Peyer's patch (tissue), 4 donors: ENCODE data around the gene LPO. TPM values are rescaled to one million over a fixed set of nuclear protein-coding genes. Genes with fewer than 3 reads are reported as not detected.

Experiments
- DNase-seq, 3 donors: peaks; one replicate each; pipeline ENCODE4 v3.0.0-alpha.2; 2017 to 2019
- H3K27ac ChIP-seq, 4 donors: fragments of 200-600 bp; sonication (generic); one replicate each; pipeline ENCODE4 v1.5.1; 2016 to 2019
- H3K27me3 ChIP-seq, 2 donors: fragments of 200-600 bp; sonication (generic); one replicate each; pipeline ENCODE4 v1.5.1; 2019
- H3K36me3 ChIP-seq, 3 donors: fragments of 200-600 bp; sonication (generic); one replicate each; pipeline ENCODE4 v1.5.1; 2016 to 2019
- H3K4me1 ChIP-seq, 4 donors: fragments of 200-600 bp; sonication (generic); one replicate each; pipeline ENCODE4 v1.5.1; 2016 to 2019
- H3K4me3 ChIP-seq, 4 donors: fragments of 200-600 bp; sonication (generic); 1 replicate in 3 of 4; 2 replicates in 1 of 4; pipeline ENCODE4 v1.5.1; 2016 to 2019; ENCODE audit warnings: mild to moderate bottlenecking in 1 of 4
- H3K9me3 ChIP-seq, 4 donors: fragments of 200-600 bp; sonication (generic); one replicate each; pipeline ENCODE4 v1.5.1; 2016 to 2019; ENCODE audit warnings: mild to moderate bottlenecking in 1 of 4
- POLR2A ChIP-seq, 2 donors: fragments of 450-650 bp; IDR thresholded peaks; one replicate each; pipeline ENCODE4 v1.5.1; 2017; ENCODE audit warnings: antibody characterized with exemption in 2 of 2, mild to moderate bottlenecking in 2 of 2, moderate library complexity in 2 of 2
- total RNA-seq, 4 donors: library from RNA; depleted of rRNA; stranded (reverse); fragments of >200 nt; gene quantifications; one replicate each; pipeline ENCODE4 v1.1.0, GENCODE V29; 2016
- TF ChIP-seq, protein P1 (sequence below), 6 experiments: fragments of 450-650 bp in 4 of 6; fragments of 200-600 bp in 2 of 6; sonication (generic) in 1 of 6; IDR thresholded peaks; one replicate each; pipeline ENCODE4 v1.5.1; 2017 to 2019; ENCODE audit warnings: antibody characterized with exemption in 6 of 6, mild to moderate bottlenecking in 3 of 6, moderate library complexity in 1 of 6

Gene LPO
- total RNA-seq, 4 donors from 2014 or later: 2.3 to 9.0 TPM; not detected in 2

DNA sequence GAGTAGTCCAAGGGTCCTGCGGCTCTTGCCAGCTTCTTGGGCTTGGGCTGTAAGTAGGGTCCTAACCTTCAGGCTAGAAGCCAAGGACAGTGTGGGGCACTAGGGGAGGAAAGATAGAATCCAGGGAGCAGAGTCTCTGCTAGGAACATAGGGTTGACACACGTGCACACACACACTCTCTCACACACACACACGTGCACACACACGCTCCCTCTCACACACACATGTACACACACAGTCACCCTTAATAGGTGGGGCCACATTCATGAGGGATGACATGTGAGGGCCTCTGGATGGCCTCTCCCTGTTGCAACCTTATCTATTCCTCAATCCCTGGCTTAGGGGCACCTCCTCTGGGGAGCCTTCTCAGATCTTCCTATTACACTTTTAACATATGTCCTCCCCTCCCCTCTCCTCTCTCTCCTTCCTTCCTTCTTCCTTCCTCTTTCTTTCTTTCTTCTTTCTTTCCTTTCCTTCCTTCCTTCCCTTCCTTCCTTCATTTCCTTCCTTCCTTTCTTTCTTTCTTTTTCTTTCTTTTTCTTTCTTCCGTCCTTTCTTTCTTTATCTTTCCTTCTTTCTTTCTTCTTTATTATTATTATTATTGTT is 42.8 kb upstream of the LPO start:
- TF ChIP-seq, protein P1, sequence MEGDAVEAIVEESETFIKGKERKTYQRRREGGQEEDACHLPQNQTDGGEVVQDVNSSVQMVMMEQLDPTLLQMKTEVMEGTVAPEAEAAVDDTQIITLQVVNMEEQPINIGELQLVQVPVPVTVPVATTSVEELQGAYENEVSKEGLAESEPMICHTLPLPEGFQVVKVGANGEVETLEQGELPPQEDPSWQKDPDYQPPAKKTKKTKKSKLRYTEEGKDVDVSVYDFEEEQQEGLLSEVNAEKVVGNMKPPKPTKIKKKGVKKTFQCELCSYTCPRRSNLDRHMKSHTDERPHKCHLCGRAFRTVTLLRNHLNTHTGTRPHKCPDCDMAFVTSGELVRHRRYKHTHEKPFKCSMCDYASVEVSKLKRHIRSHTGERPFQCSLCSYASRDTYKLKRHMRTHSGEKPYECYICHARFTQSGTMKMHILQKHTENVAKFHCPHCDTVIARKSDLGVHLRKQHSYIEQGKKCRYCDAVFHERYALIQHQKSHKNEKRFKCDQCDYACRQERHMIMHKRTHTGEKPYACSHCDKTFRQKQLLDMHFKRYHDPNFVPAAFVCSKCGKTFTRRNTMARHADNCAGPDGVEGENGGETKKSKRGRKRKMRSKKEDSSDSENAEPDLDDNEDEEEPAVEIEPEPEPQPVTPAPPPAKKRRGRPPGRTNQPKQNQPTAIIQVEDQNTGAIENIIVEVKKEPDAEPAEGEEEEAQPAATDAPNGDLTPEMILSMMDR (IDR thresholded peaks at IDR 0.05): no peak
- TF ChIP-seq POLR2A (IDR thresholded peaks at IDR 0.05): no peak
- DNase-seq: no peak
- H3K4me3 ChIP-seq: no peak overlapping the region
- H3K27me3 ChIP-seq: no peaks in the 10 kb centered on the region
- H3K9me3 ChIP-seq: no peaks in the 10 kb centered on the region
- no peaks in the 10 kb centered on the region for H3K4me1 ChIP-seq
- no peaks in the 10 kb centered on the region for H3K36me3 ChIP-seq
- no peak overlapping the region for H3K27ac ChIP-seq

DNA sequence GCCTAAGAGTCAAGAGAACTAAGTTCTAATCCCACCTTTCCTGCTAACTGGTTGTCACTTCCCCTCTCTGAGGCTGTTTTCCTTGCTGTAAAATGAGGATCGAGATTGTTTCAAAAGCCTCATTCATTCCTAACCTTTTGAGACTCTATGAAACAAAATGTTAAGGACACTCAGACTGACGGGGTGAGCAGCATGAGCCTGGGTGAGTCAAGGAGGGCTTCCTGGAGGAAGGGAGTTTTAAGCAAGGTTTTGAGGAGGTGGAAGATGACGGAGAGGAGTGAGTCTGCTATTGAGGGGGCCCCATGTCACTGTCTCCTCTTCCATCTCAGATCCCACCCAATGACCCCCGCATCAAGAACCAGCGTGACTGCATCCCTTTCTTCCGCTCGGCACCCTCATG is 41.8 kb upstream of the LPO start:
- H3K4me1 ChIP-seq: no peaks in the 10 kb centered on the region
- H3K27ac ChIP-seq: no peak overlapping the region
- H3K9me3 ChIP-seq: no peaks in the 10 kb centered on the region
- TF ChIP-seq, protein P1 (IDR thresholded peaks at IDR 0.05): no peak
- TF ChIP-seq POLR2A (IDR thresholded peaks at IDR 0.05): no peak
- H3K4me3 ChIP-seq: no peak overlapping the region
- no peak for DNase-seq
- no peaks in the 10 kb centered on the region for H3K36me3 ChIP-seq
- no peaks in the 10 kb centered on the region for H3K27me3 ChIP-seq

DNA sequence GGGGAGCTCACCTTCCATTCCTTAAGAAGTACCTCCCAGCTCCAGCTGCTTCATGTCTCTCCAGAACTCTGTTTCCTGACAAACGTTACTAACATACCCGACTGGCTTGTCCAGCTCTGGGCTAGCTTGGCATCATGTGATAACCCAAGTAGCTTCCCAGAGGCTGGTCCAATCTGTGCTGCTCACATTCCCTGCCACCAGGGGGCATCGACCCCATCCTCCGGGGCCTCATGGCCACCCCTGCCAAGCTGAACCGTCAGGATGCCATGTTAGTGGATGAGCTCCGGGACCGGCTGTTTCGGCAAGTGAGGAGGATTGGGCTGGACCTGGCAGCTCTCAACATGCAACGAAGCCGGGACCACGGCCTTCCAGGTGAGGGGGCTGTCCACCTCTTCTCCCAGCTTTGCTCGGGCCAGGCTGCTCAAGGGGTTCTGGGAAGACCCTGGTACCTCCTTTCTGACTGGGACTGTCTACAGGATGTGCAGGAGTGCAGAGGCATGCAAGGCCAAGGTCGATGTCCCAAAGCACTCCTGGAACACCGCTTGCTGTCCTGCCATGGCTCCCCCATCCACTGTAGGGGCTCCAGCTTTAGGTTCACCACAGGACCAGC is 38.3 kb upstream of the LPO start:
- peak in 2 of 3 donors; percentile 52 to 72 for DNase-seq
- Histone ChIP-seq H3K4me3 (no peak overlapping the region), H3K27me3 (no peaks in the 10 kb centered on the region), H3K9me3 (no peaks in the 10 kb centered on the region), H3K4me1 (no peaks in the 10 kb centered on the region), H3K36me3 (no peaks in the 10 kb centered on the region), H3K27ac (no peak overlapping the region)
- no peak for TF ChIP-seq POLR2A (IDR thresholded peaks at IDR 0.05)
- TF ChIP-seq, protein P1 (IDR thresholded peaks at IDR 0.05): peak in 5 of 6 experiments; percentile 29 to 66 (median 51)

DNA sequence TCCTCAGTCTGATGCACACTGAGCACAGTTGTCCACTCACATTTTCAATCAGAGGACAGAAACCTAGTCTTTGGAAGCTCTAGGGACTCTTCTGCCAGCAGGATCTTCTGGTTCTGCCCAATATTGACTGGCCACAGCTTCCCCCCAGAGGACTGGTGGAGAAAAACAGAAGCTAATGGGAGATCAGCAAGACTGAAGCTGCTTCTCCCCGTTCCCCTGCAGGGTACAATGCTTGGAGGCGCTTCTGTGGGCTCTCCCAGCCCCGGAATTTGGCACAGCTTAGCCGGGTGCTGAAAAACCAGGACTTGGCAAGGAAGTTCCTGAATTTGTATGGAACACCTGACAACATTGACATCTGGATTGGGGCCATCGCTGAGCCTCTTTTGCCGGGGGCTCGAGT is 35.5 kb upstream of the LPO start:
- no peak overlapping the region for H3K27ac ChIP-seq
- TF ChIP-seq, protein P1 (IDR thresholded peaks at IDR 0.05): no peak
- TF ChIP-seq POLR2A (IDR thresholded peaks at IDR 0.05): no peak
- peaks cover 0 to 9% (median 0%) of the 10 kb centered on the region in 3 donors for H3K36me3 ChIP-seq
- H3K9me3 ChIP-seq: no peaks in the 10 kb centered on the region
- DNase-seq: no peak
- H3K4me3 ChIP-seq: no peak overlapping the region
- H3K27me3 ChIP-seq: no peaks in the 10 kb centered on the region
- no peaks in the 10 kb centered on the region for H3K4me1 ChIP-seq

DNA sequence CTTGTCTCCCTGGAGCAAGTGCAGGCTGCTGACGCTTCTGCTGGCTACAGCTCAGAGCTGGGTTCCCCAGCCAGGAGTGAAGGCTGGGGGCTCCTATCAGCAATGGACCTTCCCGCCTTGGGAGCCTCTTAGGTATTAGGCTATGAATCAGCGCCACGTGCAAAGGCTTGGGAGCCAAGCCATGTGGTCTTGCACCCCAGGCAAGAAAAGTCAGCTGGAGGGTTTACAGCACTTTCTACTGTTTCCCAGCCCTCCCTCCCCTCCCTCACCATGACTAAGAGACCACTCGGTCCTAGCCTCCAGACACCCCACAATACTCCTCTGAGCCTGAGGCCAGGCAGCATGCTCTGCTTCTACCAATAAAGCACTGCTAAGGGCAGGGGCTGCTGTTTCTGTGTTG is 33.6 kb upstream of the LPO start:
- H3K27ac ChIP-seq: no peak overlapping the region
- H3K4me1 ChIP-seq: no peaks in the 10 kb centered on the region
- no peak overlapping the region for H3K4me3 ChIP-seq
- H3K27me3 ChIP-seq: no peaks in the 10 kb centered on the region
- DNase-seq: no peak
- H3K9me3 ChIP-seq: no peaks in the 10 kb centered on the region
- TF ChIP-seq, protein P1 (IDR thresholded peaks at IDR 0.05): no peak
- TF ChIP-seq POLR2A (IDR thresholded peaks at IDR 0.05): no peak
- peaks cover 0 to 15% (median 0%) of the 10 kb centered on the region in 3 donors for H3K36me3 ChIP-seq
